HL-60 (cell line): ENCODE results near the gene MTHFD1L.

Experiments
- DNase-seq, 2 experiments: peaks; one replicate each; pipeline ENCODE4 v3.0.0-alpha.2; 2010 to 2020; ENCODE audit warnings: low read depth in 1 of 2, low spot score in 1 of 2
- H3K27ac ChIP-seq: fragments of 250-450 bp; sonication (Bioruptor Pico); replicated peaks from 2 replicates; pipeline ENCODE4 v1.5.1; 2020; ENCODE audit warnings: mild to moderate bottlenecking, moderate library complexity
- H3K27me3 ChIP-seq: fragments of 250-450 bp; sonication (Bioruptor Pico); 2 replicates; pipeline ENCODE4 v1.5.1; 2021; ENCODE audit warnings: mild to moderate bottlenecking, moderate library complexity; ENCODE audit not compliant: insufficient read depth, poor library complexity, severe bottlenecking
- H3K4me3 ChIP-seq: replicated peaks from 2 replicates; pipeline ENCODE4 v1.5.1; 2011; ENCODE audit warnings: mild to moderate bottlenecking, control low read depth, low read length; ENCODE audit not compliant: insufficient read depth
- CTCF ChIP-seq: IDR thresholded peaks from one replicate; pipeline ENCODE4 v1.5.1; 2011; ENCODE audit warnings: low read length, control low read depth, inconsistent platforms; ENCODE audit not compliant: insufficient read depth
- GABPA ChIP-seq: IDR thresholded peaks from 2 replicates; pipeline ENCODE4 v1.6.1; 2012; ENCODE audit warnings: low read depth
- POLR2AphosphoS5 ChIP-seq: IDR thresholded peaks from 2 replicates; pipeline ENCODE4 v1.6.1; 2012; ENCODE audit warnings: low read depth
- REST ChIP-seq: IDR thresholded peaks from 2 replicates; pipeline ENCODE4 v1.6.1; 2012; ENCODE audit warnings: low read depth; ENCODE audit not compliant: insufficient replicate concordance
- SPI1 ChIP-seq: IDR thresholded peaks from 2 replicates; pipeline ENCODE4 v1.6.1; 2012; ENCODE audit warnings: low read depth, mild to moderate bottlenecking, borderline replicate concordance

MTHFD1L gene

GRCh38 chr6:150898399-150899170 is 33.1 kb downstream of the MTHFD1L start:
- H3K27ac ChIP-seq, result no peak overlapping the region
- no peak for DNase-seq
- no peaks in the 10 kb centered on the region for H3K27me3 ChIP-seq
- TF ChIP-seq CTCF (no peak), SPI1 (no peak), REST (no peak), POLR2AphosphoS5 (no peak), GABPA (no peak)
- no peak overlapping the region for H3K4me3 ChIP-seq

GRCh38 chr6:150899231-150899630 is 33.7 kb downstream of the MTHFD1L start:
- Histone ChIP-seq H3K27me3 (no peaks in the 10 kb centered on the region), H3K4me3 (no peak overlapping the region), H3K27ac (no peak overlapping the region)
- TF ChIP-seq GABPA, result no peak
- TF ChIP-seq REST, result no peak
- TF ChIP-seq POLR2AphosphoS5, result no peak
- no peak for TF ChIP-seq CTCF
- TF ChIP-seq SPI1, result no peak
- no peak for DNase-seq

- TF ChIP-seq REST (no peak), CTCF (no peak), SPI1 (no peak), GABPA (no peak), POLR2AphosphoS5 (no peak)
- DNase-seq, result no peak
- no peak overlapping the region for H3K27ac ChIP-seq
Observed at GRCh38 chr6:150900049-150900448, 34.5 kb downstream of the MTHFD1L start.

More at GRCh38 chr6:150900049-150900448, 34.5 kb downstream of the MTHFD1L start:
- H3K4me3 ChIP-seq, result no peak overlapping the region
- H3K27me3 ChIP-seq, result no peaks in the 10 kb centered on the region
